H1 (cell line): ENCODE measurements around the gene LMTK2. TPM values are rescaled to one million over a fixed set of nuclear protein-coding genes. Genes with fewer than 3 reads are reported as not detected.
A peak's percentile ranks its signal among the peaks of the same experiment; 100 is the strongest.

Experiments
- BCL11A ChIP-seq, 2 experiments: IDR thresholded peaks; one replicate each; pipeline ENCODE4 v1.6.1; 2011; ENCODE audit warnings: low read depth in 2 of 2, low read length in 2 of 2, mild to moderate bottlenecking in 2 of 2
- CBX5 ChIP-seq: fragments of 300-800, 300-1000 bp; sonication (generic); IDR thresholded peaks from 2 replicates; pipeline ENCODE4 v1.7.1; 2016; ENCODE audit warnings: antibody characterized with exemption, low read length, low read depth
- CHD7 ChIP-seq: fragments of 300-600 bp; sonication (generic); IDR thresholded peaks from 2 replicates; pipeline ENCODE4 v1.7.1; 2012; ENCODE audit warnings: low read length, moderate library complexity, mild to moderate bottlenecking, inconsistent platforms; ENCODE audit not compliant: insufficient replicate concordance
- CTCF ChIP-seq, 3 experiments: IDR thresholded peaks; 1 replicate in 2 of 3; 2 replicates in 1 of 3; pipeline versions ENCODE4 v1.5.1 to v1.6.1; 2011; ENCODE audit warnings: low read length in 3 of 3, mild to moderate bottlenecking in 3 of 3, inconsistent platforms in 2 of 3, low read depth in 1 of 3, moderate library complexity in 1 of 3; ENCODE audit not compliant: insufficient read depth in 1 of 3; ENCODE audit errors: control extremely low read depth in 1 of 3
- E2F6 ChIP-seq: IDR thresholded peaks from 2 replicates; pipeline ENCODE4 v1.6.1; 2012; ENCODE audit warnings: inconsistent platforms
- MAFK ChIP-seq: IDR thresholded peaks from 2 replicates; pipeline ENCODE4 v1.6.1; 2012; ENCODE audit warnings: low read depth, mild to moderate bottlenecking, improper control_type of control experiment, low read length
- POLR2A ChIP-seq, 2 experiments: IDR thresholded peaks; 1 replicate in 1 of 2; 2 replicates in 1 of 2; pipeline ENCODE4 v1.6.1; 2011; ENCODE audit warnings: low read depth in 2 of 2, low read length in 2 of 2, mild to moderate bottlenecking in 2 of 2; ENCODE audit errors: control extremely low read depth in 1 of 2
- SRF ChIP-seq: IDR thresholded peaks from 2 replicates; pipeline ENCODE4 v1.6.1; 2011; ENCODE audit warnings: mild to moderate bottlenecking, low read depth, low read length, moderate library complexity
- polyA plus RNA-seq, 7 experiments: library from polyadenylated mRNA; depleted of rRNA in 3 of 7; stranded (reverse) in 5 of 7; unstranded in 2 of 7; fragments of >200 nt in 5 of 7; fragments of 200-250 nt in 2 of 7; gene quantifications; 1 replicate in 5 of 7; 2 replicates in 1 of 7; 4 replicates in 1 of 7; pipeline versions ENCODE4 v1.2.1 to v1.2.3, GENCODE V29; 2011 to 2013; ENCODE audit warnings: missing spikeins in 2 of 7, mixed read lengths in 2 of 7
- total RNA-seq: library from RNA; stranded (reverse); fragmentation: NEBNext Ultra II Directional; extraction: Animal tissue kit (Norgen Biotek cat#: 25700); gene quantifications from 2 replicates; pipeline ENCODE4 v1.2.1, GENCODE V29; 2021

Gene LMTK2
- total and polyA plus RNA-seq, 2 of the 8 experiments (the other 6 are each of a cell fraction or from before 2014, with no cell fraction given) = 9.7 to 30.7 TPM

GRCh38 chr7:98228801-98229200 lies 122.1 kb downstream of the LMTK2 start (continued):
- TF ChIP-seq CHD7 (no peak), MAFK (no peak), SRF (no peak), CBX5 (no peak), POLR2A (IDR thresholded peaks at IDR 0.05; ENCODE audit: control extremely low read depth in 1 of 2, low read depth in 2 of 2, low read length in 2 of 2) (no peak), E2F6 (0 out of 2 replicates have a peak, but pooled peaks have one; percentile 12), BCL11A (IDR thresholded peaks at IDR 0.05; ENCODE audit: low read depth in 2 of 2, low read length in 2 of 2) (no peak), CTCF (IDR thresholded peaks at IDR 0.05; ENCODE audit: control extremely low read depth in 1 of 3, insufficient read depth in 1 of 3, low read depth in 1 of 3, low read length in 3 of 3) (no peak)
